K562 (cell line): ENCODE measurements around the gene MAD1L1. TPM values are rescaled to one million over a fixed set of nuclear protein-coding genes. Genes with fewer than 3 reads are reported as not detected.

Experiments
- ARID3A ChIP-seq: IDR thresholded peaks from 2 replicates; pipeline ENCODE4 v1.6.1; 2012; ENCODE audit warnings: low read depth, low read length, improper control_type of control experiment, borderline replicate concordance
- BRF2 ChIP-seq: IDR thresholded peaks from 3 replicates; pipeline ENCODE4 v1.6.1; 2011; ENCODE audit warnings: borderline replicate concordance, mild to moderate bottlenecking; ENCODE audit not compliant: insufficient read length, insufficient read depth
- CC2D1A ChIP-seq: fragments of 450-650 bp; IDR thresholded peaks from 2 replicates; pipeline ENCODE4 v1.6.1; 2017; ENCODE audit warnings: mild to moderate bottlenecking
- HMBOX1 ChIP-seq: sonication (generic); IDR thresholded peaks from 2 replicates; pipeline ENCODE4 v1.6.1; 2016
- polyA plus RNA-seq, 8 experiments: library from polyadenylated mRNA; depleted of rRNA in 4 of 8; stranded (reverse) in 5 of 8; unstranded in 3 of 8; fragments of >200 nt; fragmentation: Nextera tagmentation in 2 of 8; fragmentation: Illumina TruSeq in 1 of 8; extraction: Ambion mirVana in 2 of 8; extraction: Trizol in 1 of 8; gene quantifications; 2 replicates each; pipeline versions ENCODE4 v1.2.1 to v1.2.3, GENCODE V29; 2011 to 2014; ENCODE audit warnings: inconsistent platforms in 1 of 8, missing spikeins in 1 of 8
- total RNA-seq, 7 experiments: library from RNA; depleted of rRNA in 6 of 7; stranded (reverse); fragments of >200 nt in 6 of 7; fragmentation: Illumina TruSeq in 2 of 7; extraction: Trizol in 2 of 7; gene quantifications; 2 replicates each; pipeline versions ENCODE4 v1.2.1 to v1.2.3, GENCODE V29; 2011 to 2021; ENCODE audit warnings: low replicate concordance in 1 of 7
- TF ChIP-seq, protein P1 (sequence below): fragments of 450-650 bp; IDR thresholded peaks from 2 replicates; pipeline ENCODE4 v1.6.1; 2018; ENCODE audit not compliant: partially characterized antibody
- TF ChIP-seq, protein P2 (sequence below): fragments of 450-650 bp; formaldehyde crosslinking; IDR thresholded peaks from 2 replicates; pipeline ENCODE4 v1.4.0; 2020; ENCODE audit warnings: mild to moderate bottlenecking, mixed read lengths
- TF ChIP-seq, protein P3 (sequence below): fragments of 450-650 bp; IDR thresholded peaks from 2 replicates; pipeline ENCODE4 v1.6.1; 2016; ENCODE audit warnings: mild to moderate bottlenecking

Gene MAD1L1
- total and polyA plus RNA-seq, 9 of the 15 experiments (the other 6 are each of a cell fraction or from before 2014, with no cell fraction given): 1.7 to 89.7 (median 18.0) TPM

- TF ChIP-seq, protein P1, sequence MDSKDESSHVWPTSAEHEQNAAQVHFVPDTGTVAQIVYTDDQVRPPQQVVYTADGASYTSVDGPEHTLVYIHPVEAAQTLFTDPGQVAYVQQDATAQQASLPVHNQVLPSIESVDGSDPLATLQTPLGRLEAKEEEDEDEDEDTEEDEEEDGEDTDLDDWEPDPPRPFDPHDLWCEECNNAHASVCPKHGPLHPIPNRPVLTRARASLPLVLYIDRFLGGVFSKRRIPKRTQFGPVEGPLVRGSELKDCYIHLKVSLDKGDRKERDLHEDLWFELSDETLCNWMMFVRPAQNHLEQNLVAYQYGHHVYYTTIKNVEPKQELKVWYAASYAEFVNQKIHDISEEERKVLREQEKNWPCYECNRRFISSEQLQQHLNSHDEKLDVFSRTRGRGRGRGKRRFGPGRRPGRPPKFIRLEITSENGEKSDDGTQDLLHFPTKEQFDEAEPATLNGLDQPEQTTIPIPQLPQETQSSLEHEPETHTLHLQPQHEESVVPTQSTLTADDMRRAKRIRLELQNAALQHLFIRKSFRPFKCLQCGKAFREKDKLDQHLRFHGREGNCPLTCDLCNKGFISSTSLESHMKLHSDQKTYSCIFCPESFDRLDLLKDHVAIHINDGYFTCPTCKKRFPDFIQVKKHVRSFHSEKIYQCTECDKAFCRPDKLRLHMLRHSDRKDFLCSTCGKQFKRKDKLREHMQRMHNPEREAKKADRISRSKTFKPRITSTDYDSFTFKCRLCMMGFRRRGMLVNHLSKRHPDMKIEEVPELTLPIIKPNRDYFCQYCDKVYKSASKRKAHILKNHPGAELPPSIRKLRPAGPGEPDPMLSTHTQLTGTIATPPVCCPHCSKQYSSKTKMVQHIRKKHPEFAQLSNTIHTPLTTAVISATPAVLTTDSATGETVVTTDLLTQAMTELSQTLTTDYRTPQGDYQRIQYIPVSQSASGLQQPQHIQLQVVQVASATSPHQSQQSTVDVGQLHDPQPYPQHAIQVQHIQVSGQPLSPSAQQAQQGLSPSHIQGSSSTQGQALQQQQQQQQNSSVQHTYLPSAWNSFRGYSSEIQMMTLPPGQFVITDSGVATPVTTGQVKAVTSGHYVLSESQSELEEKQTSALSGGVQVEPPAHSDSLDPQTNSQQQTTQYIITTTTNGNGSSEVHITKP: peak; percentile 51
- TF ChIP-seq CC2D1A (no peak), HMBOX1 (no peak), ARID3A (no peak), BRF2 (no peak)
- TF ChIP-seq, protein P2, sequence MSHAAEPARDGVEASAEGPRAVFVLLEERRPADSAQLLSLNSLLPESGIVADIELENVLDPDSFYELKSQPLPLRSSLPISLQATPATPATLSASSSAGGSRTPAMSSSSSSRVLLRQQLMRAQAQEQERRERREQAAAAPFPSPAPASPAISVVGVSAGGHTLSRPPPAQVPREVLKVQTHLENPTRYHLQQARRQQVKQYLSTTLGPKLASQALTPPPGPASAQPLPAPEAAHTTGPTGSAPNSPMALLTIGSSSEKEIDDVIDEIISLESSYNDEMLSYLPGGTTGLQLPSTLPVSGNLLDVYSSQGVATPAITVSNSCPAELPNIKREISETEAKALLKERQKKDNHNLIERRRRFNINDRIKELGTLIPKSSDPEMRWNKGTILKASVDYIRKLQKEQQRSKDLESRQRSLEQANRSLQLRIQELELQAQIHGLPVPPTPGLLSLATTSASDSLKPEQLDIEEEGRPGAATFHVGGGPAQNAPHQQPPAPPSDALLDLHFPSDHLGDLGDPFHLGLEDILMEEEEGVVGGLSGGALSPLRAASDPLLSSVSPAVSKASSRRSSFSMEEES (CRISPR knock-in tag): no peak
- TF ChIP-seq, protein P3, sequence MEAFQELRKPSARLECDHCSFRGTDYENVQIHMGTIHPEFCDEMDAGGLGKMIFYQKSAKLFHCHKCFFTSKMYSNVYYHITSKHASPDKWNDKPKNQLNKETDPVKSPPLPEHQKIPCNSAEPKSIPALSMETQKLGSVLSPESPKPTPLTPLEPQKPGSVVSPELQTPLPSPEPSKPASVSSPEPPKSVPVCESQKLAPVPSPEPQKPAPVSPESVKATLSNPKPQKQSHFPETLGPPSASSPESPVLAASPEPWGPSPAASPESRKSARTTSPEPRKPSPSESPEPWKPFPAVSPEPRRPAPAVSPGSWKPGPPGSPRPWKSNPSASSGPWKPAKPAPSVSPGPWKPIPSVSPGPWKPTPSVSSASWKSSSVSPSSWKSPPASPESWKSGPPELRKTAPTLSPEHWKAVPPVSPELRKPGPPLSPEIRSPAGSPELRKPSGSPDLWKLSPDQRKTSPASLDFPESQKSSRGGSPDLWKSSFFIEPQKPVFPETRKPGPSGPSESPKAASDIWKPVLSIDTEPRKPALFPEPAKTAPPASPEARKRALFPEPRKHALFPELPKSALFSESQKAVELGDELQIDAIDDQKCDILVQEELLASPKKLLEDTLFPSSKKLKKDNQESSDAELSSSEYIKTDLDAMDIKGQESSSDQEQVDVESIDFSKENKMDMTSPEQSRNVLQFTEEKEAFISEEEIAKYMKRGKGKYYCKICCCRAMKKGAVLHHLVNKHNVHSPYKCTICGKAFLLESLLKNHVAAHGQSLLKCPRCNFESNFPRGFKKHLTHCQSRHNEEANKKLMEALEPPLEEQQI: no peak
These were observed 9.1 kb upstream of the MAD1L1 start, which contains the start of the genes MRM2 and NUDT1 (continued) for GRCh38 chr7:2241580-2242540.
